Transverse colon (tissue), 4 donors: ENCODE results near the gene C12orf75.

Experiments used
- EP300 ChIP-seq: sonication (generic); formaldehyde crosslinking; IDR thresholded peaks from one replicate; pipeline ENCODE4 v1.6.1; 2017; ENCODE audit warnings: antibody characterized with exemption, low read depth
- POLR2A ChIP-seq: fragments of 450-650 bp; IDR thresholded peaks from one replicate; pipeline ENCODE4 v1.6.1; 2016; ENCODE audit warnings: antibody characterized with exemption, mild to moderate bottlenecking, moderate library complexity
- POLR2AphosphoS5 ChIP-seq, 3 donors: sonication (generic); formaldehyde crosslinking; IDR thresholded peaks; one replicate each; pipeline ENCODE4 v1.6.1; 2016; ENCODE audit warnings: antibody characterized with exemption in 3 of 3
- TF ChIP-seq, protein P1 (sequence below), 5 experiments: fragments of 200-600 bp in 3 of 5; fragments of 450-650 bp in 2 of 5; sonication (generic) in 3 of 5; IDR thresholded peaks; 1 replicate in 2 of 5; 2 replicates in 3 of 5; pipeline ENCODE4 v1.5.1; 2016 to 2017; ENCODE audit warnings: antibody characterized with exemption in 5 of 5, inconsistent platforms in 3 of 5, mild to moderate bottlenecking in 2 of 5, moderate library complexity in 1 of 5

DNA sequence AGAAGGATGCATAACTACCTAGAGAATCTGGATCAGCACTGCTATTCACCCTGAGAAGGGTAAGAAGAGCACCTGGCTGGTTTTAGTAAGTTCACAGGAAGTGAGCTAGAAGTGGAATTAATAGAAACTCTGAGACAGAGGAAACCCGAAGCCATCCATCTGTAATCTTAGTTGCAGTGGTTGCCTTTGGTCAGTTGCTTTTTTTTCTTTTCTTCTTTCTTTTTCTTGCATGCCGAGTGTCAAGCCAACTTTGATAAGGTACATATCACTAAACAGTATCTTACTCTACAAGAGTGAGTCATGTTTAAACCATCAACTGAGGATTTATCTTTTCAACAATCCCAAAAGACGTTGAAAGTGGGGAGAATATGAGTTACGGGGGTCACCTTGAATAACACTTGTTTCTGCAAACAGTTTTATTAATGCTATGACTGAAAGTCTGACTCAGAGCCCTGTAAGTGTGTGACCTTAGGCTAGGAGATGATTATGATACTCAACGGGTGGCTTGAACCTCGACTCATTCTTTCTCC lies 26.7 kb downstream of the C12orf75 start:
- TF ChIP-seq, protein P1, sequence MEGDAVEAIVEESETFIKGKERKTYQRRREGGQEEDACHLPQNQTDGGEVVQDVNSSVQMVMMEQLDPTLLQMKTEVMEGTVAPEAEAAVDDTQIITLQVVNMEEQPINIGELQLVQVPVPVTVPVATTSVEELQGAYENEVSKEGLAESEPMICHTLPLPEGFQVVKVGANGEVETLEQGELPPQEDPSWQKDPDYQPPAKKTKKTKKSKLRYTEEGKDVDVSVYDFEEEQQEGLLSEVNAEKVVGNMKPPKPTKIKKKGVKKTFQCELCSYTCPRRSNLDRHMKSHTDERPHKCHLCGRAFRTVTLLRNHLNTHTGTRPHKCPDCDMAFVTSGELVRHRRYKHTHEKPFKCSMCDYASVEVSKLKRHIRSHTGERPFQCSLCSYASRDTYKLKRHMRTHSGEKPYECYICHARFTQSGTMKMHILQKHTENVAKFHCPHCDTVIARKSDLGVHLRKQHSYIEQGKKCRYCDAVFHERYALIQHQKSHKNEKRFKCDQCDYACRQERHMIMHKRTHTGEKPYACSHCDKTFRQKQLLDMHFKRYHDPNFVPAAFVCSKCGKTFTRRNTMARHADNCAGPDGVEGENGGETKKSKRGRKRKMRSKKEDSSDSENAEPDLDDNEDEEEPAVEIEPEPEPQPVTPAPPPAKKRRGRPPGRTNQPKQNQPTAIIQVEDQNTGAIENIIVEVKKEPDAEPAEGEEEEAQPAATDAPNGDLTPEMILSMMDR (IDR thresholded peaks at IDR 0.05), result no peak
- TF ChIP-seq POLR2A (no peak), POLR2AphosphoS5 (IDR thresholded peaks at IDR 0.05) (no peak), EP300 (no peak)
